Natural killer cell treated with Interleukin-12 subunit alpha and Interleukin-12 subunit beta and Interleukin-15 and Interleukin-18, amount 100 ng/mL, for 72 hours (primary cell): ENCODE measurements around the gene FICD. TPM values are rescaled to one million over a fixed set of nuclear protein-coding genes. Genes with fewer than 3 reads are reported as not detected.

ENCODE experiments used
- ATAC-seq, 2 donors: fragments of 150-1000 bp; cut with Tn5 transposase in 1 of 2; sonication (Bioruptor Pico), chemical (Tn5 transposase) in 1 of 2; 2 replicates each; pipeline ENCODE4 v1.10.0; 2021
- DNase-seq: peaks from one replicate; pipeline ENCODE4 v3.0.0; 2022; ENCODE audit warnings: low spot score
- H3K27ac Mint-ChIP-seq, 2 donors: 1 replicate in 1 of 2; 2 replicates in 1 of 2; pipeline ENCODE4 v1.8.0; 2022; ENCODE audit warnings: mixed read lengths in 2 of 2, mild to moderate bottlenecking in 1 of 2, moderate library complexity in 1 of 2
- H3K27me3 Mint-ChIP-seq, 2 donors: 1 replicate in 1 of 2; 2 replicates in 1 of 2; pipeline ENCODE4 v1.8.0; 2022; ENCODE audit warnings: mixed read lengths in 2 of 2
- H3K36me3 Mint-ChIP-seq: one replicate; pipeline ENCODE4 v1.8.0; 2022; ENCODE audit warnings: mixed read lengths
- H3K4me1 Mint-ChIP-seq, 2 donors: 1 replicate in 1 of 2; 2 replicates in 1 of 2; pipeline ENCODE4 v1.8.0; 2022; ENCODE audit warnings: low read depth in 2 of 2, mixed read lengths in 2 of 2, mild to moderate bottlenecking in 1 of 2
- H3K4me3 Mint-ChIP-seq: one replicate; pipeline ENCODE4 v1.8.0; 2022; ENCODE audit warnings: mixed read lengths
- H3K9me3 Mint-ChIP-seq: 2 replicates; pipeline ENCODE4 v1.8.0; 2022; ENCODE audit warnings: mixed read lengths
- total RNA-seq, 2 donors: library from RNA; stranded (reverse); gene quantifications; one replicate each; pipeline ENCODE4 v1.2.3, GENCODE V29; 2022

The FICD gene
- total RNA-seq, result 10 to 100 TPM; 14.9 to 16.5 TPM

DNA sequence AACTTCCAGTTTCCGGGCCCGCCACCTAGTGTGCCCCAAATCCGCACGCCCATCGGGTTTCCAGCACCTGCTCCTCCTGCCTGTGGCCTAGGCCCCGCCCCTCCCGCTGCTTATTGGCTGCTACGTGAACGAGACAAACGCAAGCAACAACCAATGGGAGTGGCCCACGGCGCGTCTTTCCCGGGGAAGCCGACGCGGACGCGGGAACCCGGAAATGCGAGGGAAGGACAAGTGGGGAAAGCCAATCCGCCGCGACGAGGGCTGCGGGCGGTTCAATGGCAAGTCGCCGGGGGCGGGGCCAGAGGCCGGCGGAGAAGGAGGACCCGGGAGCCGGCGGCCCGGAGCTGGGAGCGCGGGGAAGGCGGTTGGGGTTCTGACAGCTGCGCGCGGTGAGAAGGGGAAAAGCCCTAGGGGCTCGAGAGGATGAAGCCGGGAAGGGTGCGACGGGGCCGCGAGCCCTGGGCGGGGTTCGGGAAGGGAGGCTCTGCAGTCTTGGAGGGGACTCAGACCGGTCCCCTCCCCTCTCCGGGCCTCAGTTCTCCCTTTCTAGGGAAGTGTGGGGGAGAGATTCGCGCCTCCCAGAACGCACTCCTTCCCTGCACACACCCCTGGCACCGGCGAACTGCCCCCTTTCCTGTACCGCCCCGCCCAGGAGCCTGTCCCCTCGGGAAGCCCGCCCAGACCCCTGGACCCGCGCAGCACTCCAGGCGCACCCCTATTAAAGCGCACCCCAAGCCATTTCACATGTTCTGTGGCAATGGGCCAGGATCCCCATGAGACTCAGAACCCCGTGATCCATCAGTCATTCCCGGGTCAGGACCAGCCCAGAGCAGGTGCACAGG, at the start of gene FICD:
FICD (plus strand) TSS at position 305 of the 842 bp plus-strand sequence. CDS start 1,696 bp downstream, outside the sequence.
- peak; percentile 95 to 97 for ATAC-seq
- no peaks in the 10 kb centered on the region for H3K9me3 Mint-ChIP-seq

DNA sequence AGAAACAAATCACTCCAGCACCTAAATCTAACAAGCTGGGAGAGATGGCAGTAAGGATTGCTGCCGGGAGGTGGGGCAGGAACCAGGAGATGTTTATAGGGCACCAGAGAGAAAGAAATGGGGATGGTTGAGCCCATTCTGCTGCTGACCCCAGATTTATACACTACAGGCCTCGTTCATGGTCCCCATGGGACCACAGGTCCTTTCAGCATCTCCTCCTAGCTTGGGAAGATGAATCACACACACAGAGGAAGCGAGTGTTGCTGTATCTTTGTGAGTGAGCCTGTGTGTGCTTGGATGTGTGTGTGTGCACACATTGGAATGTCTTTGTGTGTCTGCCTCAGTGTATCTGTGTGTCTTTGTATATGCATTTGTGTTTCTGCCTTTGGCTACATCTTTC, 49.7 kb upstream of the FICD start:
- Mint-ChIP-seq H3K36me3 (no peaks in the 10 kb centered on the region), H3K27ac (no peak overlapping the region), H3K27me3 (peaks cover 34 to 36% of the 10 kb centered on the region in 2 donors), H3K4me1 (no peaks in the 10 kb centered on the region), H3K9me3 (peaks cover 4% of the 10 kb centered on the region), H3K4me3 (no peak overlapping the region)
- DNase-seq (no peak), ATAC-seq (no peak)

More for the DNA sequence above, at the start of gene FICD:
- Mint-ChIP-seq H3K4me1 (peaks cover 39 to 43% of the 10 kb centered on the region in 2 donors), H3K36me3 (no peaks in the 10 kb centered on the region), H3K27ac (peak within 1 kb of the TSS; percentile 82 to 94), H3K27me3 (no peaks in the 10 kb centered on the region), H3K4me3 (peak within 1 kb of the TSS; percentile 92)
- DNase-seq, result peak; percentile 100

DNA sequence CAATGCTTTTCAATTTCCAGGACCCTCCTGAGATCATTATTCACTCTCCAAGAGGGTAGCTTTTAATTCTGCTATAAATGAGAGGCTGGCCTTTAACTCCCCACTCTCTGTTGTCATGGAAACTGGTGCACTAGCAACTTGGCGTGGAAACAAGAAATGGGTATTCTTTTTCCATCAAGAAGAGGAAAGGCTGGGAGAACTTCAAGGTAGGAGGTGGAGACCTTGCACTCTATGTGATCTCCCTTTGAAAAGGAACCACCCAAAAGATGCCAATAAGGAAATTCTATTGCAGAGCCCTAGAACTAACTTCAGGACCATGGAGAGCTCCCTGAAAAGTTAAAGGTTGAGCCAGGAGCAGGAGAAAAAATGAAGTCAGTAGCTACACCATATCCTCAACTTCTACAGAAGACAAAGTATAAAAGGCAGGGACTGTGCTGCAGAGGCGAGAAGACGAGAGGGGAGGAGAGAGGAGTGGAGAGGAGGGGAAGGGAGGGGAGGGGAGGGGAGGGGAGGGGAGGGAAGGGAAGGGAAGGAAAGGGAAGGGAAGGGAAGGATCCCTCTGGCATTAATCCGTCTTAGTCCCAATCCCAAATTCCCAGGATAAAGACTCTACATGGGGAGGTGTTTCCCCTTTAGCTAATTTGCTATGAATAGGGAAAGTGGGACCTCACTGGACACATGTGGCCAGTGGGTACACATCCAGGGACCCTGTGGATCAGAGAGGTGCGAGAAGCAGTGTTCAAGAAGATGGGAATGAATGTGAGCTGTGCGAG, 46.7 kb upstream of the FICD start:
- no peak for DNase-seq

DNA sequence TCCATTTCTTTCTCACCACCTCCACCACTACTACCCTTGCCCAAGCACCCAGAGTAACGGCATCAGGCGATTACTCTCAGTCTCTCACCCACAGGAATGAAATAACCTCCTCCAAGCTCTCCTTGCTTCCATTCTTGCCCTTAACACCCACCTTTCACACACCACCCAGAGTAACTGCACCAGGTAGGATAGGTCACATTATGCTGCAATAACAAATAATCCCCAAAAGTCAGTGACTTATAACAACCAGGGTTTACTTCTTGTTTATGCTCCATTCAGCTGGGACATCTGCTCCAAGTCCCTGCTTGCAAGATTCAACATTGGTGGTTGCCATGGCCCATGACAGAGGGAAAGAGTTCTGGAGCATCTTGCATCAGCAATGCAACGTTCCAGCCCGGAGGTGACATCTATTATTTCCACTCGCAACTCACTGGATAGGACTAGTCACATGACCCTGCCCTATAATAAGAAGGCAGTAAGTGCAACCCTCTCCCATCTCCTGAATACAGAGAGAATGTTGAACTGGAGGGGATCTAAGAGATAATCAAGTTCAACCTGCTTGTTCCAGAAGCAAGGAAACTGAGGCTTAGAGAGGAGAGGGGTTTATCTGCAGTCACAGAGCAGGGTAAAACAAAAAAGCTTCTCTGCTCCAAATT, 41.5 kb upstream of the FICD start:
- no peaks in the 10 kb centered on the region for H3K9me3 Mint-ChIP-seq
- no peaks in the 10 kb centered on the region for H3K4me1 Mint-ChIP-seq
- no peak overlapping the region for H3K4me3 Mint-ChIP-seq
- H3K27me3 Mint-ChIP-seq, result peaks cover 10 to 23% of the 10 kb centered on the region in 2 donors
- H3K36me3 Mint-ChIP-seq, result no peaks in the 10 kb centered on the region
- no peak for ATAC-seq
- H3K27ac Mint-ChIP-seq, result no peak overlapping the region
- DNase-seq, result no peak

More for the DNA sequence above, 46.7 kb upstream of the FICD start:
- H3K9me3 Mint-ChIP-seq, result peaks cover 4% of the 10 kb centered on the region
- no peak overlapping the region for H3K4me3 Mint-ChIP-seq
- H3K27ac Mint-ChIP-seq, result no peak overlapping the region
- H3K27me3 Mint-ChIP-seq, result peaks cover 27 to 34% of the 10 kb centered on the region in 2 donors
- H3K36me3 Mint-ChIP-seq, result no peaks in the 10 kb centered on the region
- no peak for ATAC-seq
- H3K4me1 Mint-ChIP-seq, result no peaks in the 10 kb centered on the region

DNA sequence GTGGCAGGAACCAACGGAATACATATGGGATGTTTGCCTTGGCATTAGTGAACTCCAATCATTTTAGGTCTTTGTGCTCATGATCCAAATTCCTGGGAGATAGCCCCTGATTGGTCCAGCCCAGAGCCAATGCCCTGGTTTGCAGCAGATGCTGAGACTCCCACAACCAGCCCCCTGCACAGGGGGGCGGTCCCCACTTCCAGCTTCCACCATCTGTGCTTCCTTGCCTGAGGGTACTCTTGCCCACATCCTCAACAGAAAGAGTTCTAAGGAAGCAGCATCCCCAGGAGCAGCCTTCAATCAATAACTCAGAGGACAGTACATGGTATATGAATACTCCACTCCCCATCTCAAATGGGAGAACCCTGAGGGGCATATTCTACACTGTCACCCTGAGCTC, 39.7 kb upstream of the FICD start:
- ATAC-seq, result no peak
- DNase-seq, result no peak
- no peaks in the 10 kb centered on the region for H3K4me1 Mint-ChIP-seq
- H3K4me3 Mint-ChIP-seq, result no peak overlapping the region
- no peaks in the 10 kb centered on the region for H3K9me3 Mint-ChIP-seq
- peaks cover 8 to 27% of the 10 kb centered on the region in 2 donors for H3K27me3 Mint-ChIP-seq
- H3K27ac Mint-ChIP-seq, result no peak overlapping the region
- no peaks in the 10 kb centered on the region for H3K36me3 Mint-ChIP-seq

DNA sequence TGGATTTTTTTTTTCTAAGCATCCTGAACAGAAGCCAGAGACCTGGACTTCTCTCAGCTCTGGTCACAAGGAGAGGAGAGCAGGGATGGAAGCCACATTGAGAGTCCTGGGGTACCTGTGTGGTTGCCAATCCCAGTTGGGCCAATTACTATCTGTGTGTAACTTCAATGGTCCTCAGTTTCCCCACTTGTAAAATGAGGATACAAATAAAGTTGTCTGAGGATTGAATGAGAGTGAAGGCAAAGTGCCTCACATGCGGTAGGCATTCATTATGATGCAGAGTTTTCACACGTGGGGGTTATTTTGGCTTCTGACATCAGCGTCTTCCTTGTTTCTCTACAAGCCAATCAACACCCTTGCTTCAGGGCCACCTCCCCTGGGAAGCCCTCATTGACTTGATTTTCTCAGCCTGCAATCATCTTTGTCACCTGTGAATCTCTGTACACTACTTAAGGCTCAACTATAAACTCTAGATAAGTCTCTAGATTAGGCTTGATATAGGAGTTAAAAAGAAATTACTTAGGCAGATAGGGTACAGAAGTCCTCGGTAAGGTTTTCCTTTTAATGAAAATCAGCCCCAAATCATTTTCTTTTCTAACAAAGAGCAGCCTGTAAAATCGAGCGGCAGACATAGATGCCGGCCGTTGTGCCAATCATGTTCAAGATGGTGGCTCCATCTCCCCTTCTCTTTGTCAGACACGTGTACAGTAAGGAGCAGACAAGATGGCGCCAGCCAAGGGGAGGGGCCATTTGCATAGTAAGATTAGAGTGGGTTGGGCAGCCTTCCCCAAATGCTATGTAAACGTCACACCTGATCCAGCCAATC, 37.8 kb upstream of the FICD start:
- H3K9me3 Mint-ChIP-seq, result no peaks in the 10 kb centered on the region
- H3K27me3 Mint-ChIP-seq, result peaks cover 16 to 44% of the 10 kb centered on the region in 2 donors
- H3K36me3 Mint-ChIP-seq, result no peaks in the 10 kb centered on the region
- no peak overlapping the region for H3K27ac Mint-ChIP-seq
- ATAC-seq (no peak), DNase-seq (no peak)
- H3K4me3 Mint-ChIP-seq, result no peak overlapping the region
- H3K4me1 Mint-ChIP-seq, result no peaks in the 10 kb centered on the region

DNA sequence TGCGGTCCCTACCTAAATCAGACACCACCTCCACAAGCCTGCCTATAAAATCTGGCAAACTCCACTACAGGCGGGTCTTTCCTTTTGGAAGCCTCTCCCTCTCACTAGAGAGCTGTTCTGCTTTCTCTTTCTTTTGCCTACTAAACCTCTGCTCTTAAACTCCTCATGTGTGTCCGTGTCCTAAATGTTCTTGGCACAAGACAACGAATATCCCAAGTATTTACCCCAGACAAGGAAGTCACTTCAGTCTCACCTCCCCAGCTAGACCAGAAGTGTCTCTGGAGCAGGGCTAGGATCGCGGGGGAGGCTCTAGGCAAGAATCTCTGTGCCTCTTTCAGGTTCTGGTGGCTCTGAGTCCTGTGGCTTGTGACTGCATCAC, 37.2 kb upstream of the FICD start:
- no peaks in the 10 kb centered on the region for H3K36me3 Mint-ChIP-seq
- H3K27ac Mint-ChIP-seq, result no peak overlapping the region
- H3K9me3 Mint-ChIP-seq, result no peaks in the 10 kb centered on the region
- peaks cover 18 to 49% of the 10 kb centered on the region in 2 donors for H3K27me3 Mint-ChIP-seq
- no peak for ATAC-seq
- no peaks in the 10 kb centered on the region for H3K4me1 Mint-ChIP-seq
- H3K4me3 Mint-ChIP-seq, result no peak overlapping the region
- no peak for DNase-seq

DNA sequence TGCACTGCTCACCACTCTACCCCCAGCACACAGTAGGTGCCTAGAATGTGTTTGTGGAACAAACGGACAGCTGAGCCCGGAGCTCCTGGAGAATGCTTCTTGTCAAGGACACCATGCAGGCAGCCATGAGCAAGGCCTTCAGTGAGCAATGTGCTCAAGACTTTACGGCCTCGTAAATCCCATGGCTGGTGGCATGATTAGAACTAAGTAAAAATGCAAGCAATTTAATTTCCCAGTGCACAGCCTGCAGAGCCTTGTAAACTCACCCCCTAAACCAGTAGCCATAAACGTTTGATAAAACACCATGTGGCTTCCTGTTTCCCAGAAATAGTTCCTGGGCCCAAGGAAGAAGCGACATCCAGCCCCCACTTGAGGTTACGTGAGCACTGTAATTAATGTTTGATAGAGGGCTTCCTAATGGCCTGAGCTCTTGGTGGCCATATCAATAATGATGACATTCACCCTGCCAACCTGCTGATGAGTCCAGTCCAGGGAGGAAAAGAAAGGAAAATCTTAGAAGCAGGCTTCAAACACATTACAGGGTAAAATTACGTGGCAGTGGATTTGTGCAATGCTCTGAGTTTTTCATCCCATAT, 36.4 kb upstream of the FICD start:
- Mint-ChIP-seq H3K27me3 (peaks cover 22 to 51% of the 10 kb centered on the region in 2 donors), H3K4me3 (no peak overlapping the region)

DNA sequence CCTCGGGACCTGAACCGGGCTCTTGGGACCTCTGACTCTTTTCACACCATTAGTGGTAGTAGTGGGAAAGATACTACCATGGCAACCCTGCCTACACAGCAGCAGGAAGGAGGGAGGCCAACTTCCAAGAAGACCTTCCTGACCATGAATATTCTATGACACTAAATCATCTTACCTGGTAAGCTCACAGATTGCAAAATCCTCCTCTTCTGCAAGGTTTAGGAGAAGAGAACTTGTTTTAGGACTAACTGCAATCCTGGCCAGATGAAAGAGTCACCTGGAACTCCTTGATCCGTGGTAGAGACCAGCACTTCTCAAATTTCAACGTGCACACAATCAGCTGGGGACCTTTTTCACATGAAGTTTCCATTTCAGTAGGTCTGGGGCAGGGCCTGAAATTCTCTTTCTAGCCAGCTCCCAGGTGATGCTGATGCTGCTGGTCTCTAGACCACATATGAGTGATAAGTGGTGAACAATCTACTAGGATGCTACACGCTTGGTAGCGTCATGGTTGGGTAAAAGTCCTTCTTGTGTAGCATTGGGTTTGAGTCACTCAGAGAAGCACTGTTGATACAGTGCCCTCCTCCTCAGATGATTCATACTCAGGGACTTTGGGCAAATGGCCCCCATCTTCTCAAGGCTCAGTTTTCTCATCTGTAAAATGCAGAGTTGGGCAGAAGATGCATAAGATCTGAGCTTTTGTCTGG, 35.6 kb upstream of the FICD start:
- Mint-ChIP-seq H3K4me1 (no peaks in the 10 kb centered on the region), H3K4me3 (no peak overlapping the region), H3K36me3 (no peaks in the 10 kb centered on the region), H3K27me3 (peaks cover 22 to 54% of the 10 kb centered on the region in 2 donors), H3K9me3 (no peaks in the 10 kb centered on the region), H3K27ac (no peak overlapping the region)
- ATAC-seq (no peak), DNase-seq (no peak)

More for the DNA sequence above, 36.4 kb upstream of the FICD start:
- Mint-ChIP-seq H3K36me3 (no peaks in the 10 kb centered on the region), H3K9me3 (no peaks in the 10 kb centered on the region), H3K27ac (no peak overlapping the region), H3K4me1 (no peaks in the 10 kb centered on the region)
- DNase-seq (no peak), ATAC-seq (no peak)

DNA sequence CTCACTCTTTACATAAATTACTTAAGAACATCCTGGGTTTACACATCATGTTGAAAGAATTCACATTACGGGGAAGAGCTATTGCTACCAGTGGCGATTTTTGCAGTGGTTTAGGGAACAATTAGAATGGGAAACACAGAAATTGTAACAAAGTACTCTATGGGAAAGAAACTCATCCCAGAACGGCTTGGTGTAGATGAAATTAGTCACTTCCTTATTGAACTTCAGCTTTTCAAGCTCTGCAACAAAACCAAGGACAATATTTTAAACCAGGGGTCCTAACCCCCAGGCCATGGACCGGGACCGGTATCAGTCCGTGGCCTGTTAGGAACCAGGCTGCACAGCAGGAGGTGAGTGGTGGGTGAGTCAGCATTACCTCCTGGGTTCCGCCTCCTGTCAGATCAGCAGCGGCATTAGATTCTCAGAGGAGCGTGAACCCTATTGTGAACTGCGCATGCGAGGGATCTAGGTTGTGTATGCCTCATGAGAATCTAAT, 32.3 kb upstream of the FICD start:
- H3K4me3 Mint-ChIP-seq, result no peak overlapping the region
- ATAC-seq, result no peak
- H3K36me3 Mint-ChIP-seq, result peaks cover 6% of the 10 kb centered on the region
- peaks cover 39 to 67% of the 10 kb centered on the region in 2 donors for H3K27me3 Mint-ChIP-seq
- no peaks in the 10 kb centered on the region for H3K4me1 Mint-ChIP-seq
- H3K9me3 Mint-ChIP-seq, result no peaks in the 10 kb centered on the region
- H3K27ac Mint-ChIP-seq, result no peak overlapping the region
- DNase-seq, result no peak

DNA sequence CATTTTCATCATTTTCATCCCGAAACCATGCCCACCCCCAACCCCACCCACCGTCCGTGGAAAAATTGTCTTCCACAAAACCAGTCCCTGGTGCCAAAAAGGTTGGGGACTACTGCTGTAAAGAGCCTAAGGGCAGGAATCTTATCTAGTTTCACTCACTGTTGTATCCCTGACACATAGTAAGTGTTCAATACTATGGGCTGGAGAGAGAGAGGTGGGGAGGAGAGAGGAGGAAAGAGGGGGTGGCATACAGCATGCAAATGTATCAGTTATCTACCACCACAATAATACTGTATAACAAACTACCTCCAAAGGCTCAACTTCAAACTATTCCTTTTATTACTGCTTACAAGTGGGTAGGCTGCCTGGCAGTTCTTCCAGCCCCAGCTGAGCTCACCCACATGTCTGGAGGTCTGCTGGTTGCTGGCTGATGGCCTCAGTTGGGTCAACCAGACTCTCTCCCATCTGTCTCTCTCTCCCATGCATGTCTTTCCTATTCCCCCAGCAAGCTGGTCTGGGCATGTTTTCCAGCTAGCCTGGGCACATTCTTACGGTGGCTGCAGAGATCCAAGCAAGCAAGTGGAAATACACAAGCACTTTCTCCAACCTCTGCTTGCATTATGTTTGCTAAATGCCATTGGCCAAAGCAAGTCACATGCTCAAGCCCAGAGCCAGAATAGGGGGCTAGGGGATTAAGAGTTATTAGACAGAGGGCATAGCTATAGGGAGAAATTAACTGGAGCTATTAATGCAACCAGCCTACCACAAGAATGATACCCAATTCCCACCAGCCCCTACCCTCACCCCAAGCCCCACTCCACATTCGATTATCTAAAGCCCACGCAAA, 31.6 kb upstream of the FICD start:
- no peak overlapping the region for H3K27ac Mint-ChIP-seq
- H3K9me3 Mint-ChIP-seq, result no peaks in the 10 kb centered on the region
- no peak overlapping the region for H3K4me3 Mint-ChIP-seq
- H3K36me3 Mint-ChIP-seq, result peaks cover 6% of the 10 kb centered on the region
- peaks cover 39 to 64% of the 10 kb centered on the region in 2 donors for H3K27me3 Mint-ChIP-seq
- ATAC-seq (no peak), DNase-seq (no peak)
- H3K4me1 Mint-ChIP-seq, result no peaks in the 10 kb centered on the region
